NCI-H2029 (cell line): Measurements from ENCODE around the gene NLGN1.

Experiments
- DNase-seq: peaks from one replicate; lab custom pipeline; 2025; lab: John Stamatoyannopoulos, UW

NLGN1 gene

GRCh38 chr3:174098746-174099145 is 701.2 kb downstream of the NLGN1 start:
- no peak for DNase-seq

DNA sequence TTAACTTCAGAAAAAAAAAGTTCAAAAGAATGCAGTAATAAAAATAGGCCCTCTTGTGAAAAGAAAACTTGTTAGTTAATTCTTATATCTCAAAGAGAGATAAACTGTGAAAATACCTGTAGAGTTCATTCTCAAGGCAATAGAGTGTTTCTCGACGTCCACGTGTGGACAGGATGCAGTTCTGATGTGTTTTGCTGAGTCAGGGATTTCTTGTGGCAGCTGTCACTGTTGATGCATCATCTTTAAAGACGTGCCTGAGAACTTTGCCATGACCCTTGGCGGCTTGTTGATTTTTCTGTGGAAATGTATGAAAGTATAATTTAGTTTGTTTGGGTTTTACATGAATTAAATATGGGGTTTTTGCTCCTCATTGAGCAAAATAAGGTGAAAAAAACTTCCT is 702.2 kb downstream of the NLGN1 start:
- no peak for DNase-seq

- no peak for DNase-seq
Measured at GRCh38 chr3:174100744-174101143, 703.2 kb downstream of the NLGN1 start.

- DNase-seq = no peak
Measured at GRCh38 chr3:174101244-174101643, 703.7 kb downstream of the NLGN1 start.

- no peak for DNase-seq
Measured at GRCh38 chr3:174102274-174102673, 704.7 kb downstream of the NLGN1 start.

DNA sequence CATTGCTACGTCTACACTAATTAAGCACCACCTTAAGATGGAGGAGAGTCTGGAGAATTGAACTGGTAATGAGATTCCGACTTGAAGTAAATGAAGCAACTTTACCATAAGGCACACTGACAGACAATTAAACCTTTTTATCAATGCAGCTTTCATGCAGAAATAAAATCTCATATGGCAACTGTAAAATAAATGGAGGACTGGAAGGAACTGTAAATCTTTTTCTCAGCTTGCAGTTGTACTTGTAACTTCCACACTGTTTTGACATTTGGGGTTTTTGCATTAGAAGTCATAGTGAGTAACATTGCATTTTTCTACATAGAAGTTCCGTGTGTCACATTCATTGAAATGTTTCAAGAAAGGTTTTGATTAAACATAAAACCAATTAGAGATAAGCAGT is 705.3 kb downstream of the NLGN1 start:
- no peak for DNase-seq

GRCh38 chr3:174110761-174111160 is 713.2 kb downstream of the NLGN1 start:
- no peak for DNase-seq

- no peak for DNase-seq
Measured at GRCh38 chr3:174111776-174112175, 714.2 kb downstream of the NLGN1 start.

- no peak for DNase-seq
Measured at GRCh38 chr3:174116421-174116820, 718.9 kb downstream of the NLGN1 start.

GRCh38 chr3:174120997-174121396 is 723.5 kb downstream of the NLGN1 start:
- DNase-seq = no peak

- no peak for DNase-seq
Measured at GRCh38 chr3:174122411-174122810, 724.9 kb downstream of the NLGN1 start.

DNA sequence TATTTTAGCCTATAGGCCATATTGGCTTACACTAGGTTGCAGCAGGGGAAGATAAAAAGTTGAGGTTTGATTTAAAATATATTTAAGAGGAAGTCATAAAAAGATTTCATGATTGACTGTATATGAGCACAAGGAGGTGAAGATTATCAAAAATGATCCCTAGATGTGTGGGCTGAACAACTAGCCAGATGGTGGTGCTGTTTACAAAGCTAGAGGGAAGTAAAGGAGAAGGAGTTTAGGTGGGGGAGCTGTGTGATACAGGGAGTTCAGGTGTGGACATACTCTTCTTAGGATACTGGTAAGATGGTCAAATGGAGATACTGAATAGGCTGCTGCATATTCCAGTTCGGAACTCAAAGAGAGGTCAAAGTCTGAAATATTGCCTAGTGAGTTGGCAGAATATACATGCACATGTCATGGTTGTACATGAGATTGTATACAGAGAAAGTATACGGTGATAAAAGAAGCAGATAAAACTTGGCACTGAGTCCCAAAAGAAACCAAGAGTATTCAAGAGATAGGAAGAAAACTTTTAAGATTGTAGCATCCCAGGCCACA is 727.8 kb downstream of the NLGN1 start:
- peak; percentile 12 for DNase-seq

DNA sequence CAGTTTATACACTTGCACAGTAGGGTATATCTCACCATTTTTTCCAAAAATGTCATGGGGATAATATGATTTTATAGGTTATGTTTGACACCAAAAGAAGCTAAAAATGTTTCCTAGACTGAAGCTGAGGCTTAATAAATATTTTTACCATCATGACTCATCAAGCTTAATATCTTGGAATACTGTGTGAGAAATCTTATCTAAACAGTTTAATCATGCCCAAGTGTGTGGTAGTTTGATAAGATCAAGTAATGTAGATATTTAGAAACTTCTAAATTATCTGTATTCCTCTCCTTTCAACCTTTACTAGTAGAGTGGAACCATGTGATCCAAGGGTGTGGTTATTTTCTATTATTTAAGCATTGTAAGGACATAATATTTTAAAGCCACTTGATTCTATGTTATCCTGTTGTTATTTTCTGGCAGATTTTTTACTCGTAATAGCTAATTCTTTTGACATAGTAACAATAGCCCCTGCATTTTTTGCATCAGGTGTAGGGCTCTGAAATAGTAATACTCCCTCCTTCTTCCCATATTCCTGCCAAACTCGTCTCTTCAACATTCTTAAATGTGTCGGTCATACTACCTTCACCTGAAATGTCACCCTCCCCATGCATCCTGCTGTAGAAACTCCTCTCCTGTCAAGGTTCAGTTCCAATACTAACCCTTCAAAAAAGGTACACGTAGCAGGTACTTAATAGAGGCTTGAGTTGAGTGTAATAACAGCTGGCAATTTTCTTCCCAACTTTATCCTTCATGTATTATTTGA is 729.6 kb downstream of the NLGN1 start:
- no peak for DNase-seq

DNA sequence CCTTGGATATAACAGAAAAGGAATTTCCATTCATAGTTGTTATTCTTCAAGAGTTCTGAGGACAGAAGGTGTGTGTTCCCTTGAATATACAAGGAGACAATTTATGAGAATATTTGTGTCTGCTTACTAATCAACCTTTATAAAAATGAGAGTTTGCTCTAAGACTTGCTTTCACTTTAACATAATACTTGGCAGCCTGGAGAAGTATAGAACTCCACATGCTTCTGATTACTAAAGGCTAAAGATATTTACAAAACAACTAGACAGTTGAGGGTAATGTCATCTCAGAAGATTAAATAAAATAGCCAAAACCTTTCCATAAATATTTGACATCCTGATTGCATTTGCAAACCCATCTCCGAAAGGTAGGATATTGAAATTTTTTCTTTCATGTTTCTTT is 734.5 kb downstream of the NLGN1 start:
- DNase-seq = no peak

GRCh38 chr3:174132421-174133042 is 735.0 kb downstream of the NLGN1 start:
- no peak for DNase-seq

DNA sequence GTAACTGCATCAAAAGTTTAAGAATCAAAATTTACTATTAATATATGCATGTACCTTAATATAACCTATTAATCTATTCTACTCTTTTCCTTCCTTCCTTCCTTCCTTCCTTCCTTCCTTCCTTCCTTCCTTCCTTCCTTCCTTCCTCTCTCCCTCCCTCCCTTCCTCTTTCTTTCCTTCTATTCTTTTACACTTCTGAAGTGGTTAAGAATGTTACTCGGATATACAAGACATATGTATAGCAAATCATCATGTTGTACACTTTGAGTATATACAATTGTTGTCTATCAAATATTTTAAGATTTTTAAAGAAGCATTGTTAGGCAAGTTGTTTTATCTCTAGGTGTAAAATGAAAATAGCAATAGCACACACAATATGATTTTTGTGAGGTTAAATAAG is 748.5 kb downstream of the NLGN1 start:
- DNase-seq = no peak

GRCh38 chr3:174147798-174148197 is 750.3 kb downstream of the NLGN1 start:
- DNase-seq = no peak

- DNase-seq = no peak
Measured at GRCh38 chr3:174153871-174154270, 756.3 kb downstream of the NLGN1 start.

DNA sequence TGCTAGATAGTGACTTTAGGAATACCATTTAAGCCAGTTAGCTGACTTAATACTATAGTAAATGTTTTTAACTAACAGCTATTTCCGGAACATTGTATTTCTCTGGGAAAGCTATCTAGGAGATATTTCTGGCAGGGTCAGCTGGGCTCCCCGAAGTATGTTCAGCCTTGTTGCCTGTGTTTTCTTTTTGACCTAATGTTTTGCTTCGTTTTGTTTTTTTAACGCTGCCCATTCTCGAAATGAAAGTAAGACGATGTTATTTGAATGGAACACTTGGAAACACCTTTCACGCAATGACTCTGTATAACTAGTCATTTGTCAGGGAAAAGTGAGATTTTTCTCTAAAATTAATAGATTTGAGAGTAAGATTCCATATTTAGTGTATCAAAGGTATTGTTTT is 758.7 kb downstream of the NLGN1 start:
- no peak for DNase-seq

GRCh38 chr3:174158674-174159073 is 761.1 kb downstream of the NLGN1 start:
- no peak for DNase-seq

GRCh38 chr3:174159604-174160003 is 762.1 kb downstream of the NLGN1 start:
- no peak for DNase-seq

DNA sequence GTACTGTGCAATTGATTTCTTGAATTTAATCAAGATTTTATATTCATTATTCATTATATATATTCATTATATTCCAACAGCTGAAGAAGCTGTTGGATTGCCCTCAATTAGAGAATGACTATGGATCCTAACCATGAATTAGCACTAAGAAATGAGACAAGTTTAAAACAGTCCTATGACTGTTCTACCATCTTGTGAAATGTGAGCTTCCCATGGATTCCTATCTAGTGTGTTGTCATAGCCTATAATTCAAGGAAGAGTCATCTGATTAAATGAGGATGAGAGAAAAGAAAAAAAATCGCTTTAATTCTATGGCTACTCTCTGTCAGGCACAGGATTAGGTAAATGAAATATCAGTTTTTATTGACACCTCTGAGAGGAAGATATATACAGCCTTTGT is 765.0 kb downstream of the NLGN1 start:
- no peak for DNase-seq

DNA sequence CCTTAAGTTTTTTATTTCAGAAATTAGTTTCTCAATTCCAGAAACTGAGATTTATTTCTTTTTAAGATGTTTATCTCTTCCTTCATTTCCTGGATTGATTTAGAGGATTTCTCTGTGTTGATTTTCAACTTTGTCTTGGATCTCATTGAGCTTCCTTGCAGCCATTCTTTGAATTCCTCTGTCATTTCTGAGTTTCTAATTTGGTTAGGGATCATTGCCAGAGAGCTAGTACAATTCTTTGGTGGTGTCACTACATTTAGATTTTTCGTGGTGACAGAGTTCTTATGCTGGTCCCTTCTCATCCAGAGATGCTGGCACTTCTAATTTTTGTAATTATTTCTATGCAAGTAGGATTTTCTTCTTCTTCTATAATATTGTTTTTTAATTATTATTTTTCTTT is 770.5 kb downstream of the NLGN1 start:
- DNase-seq = no peak
